H1 (cell line): Measurements from ENCODE around the gene SPATS2. TPM values are rescaled to one million over a fixed set of nuclear protein-coding genes. Genes with fewer than 3 reads are reported as not detected.

ENCODE experiments used
- CTCF ChIA-PET: fragments of 300-600 bp; sonication (Branson Sonifier 250); formaldehyde crosslinking; loops from one replicate; lab custom pipeline; 2021; ENCODE audit not compliant: partially characterized antibody; lab: Charles Lee
- POLR2A ChIA-PET: fragments of 300-600 bp; sonication (Branson Sonifier 250); formaldehyde crosslinking; loops from one replicate; lab custom pipeline; 2021; ENCODE audit warnings: inconsistent platforms; ENCODE audit not compliant: partially characterized antibody; lab: Charles Lee
- DNase-seq, 2 experiments: peaks; one replicate each; pipeline versions ENCODE4 v3.0.0 to v3.0.0-alpha.2; 2010 to 2022; ENCODE audit warnings: low spot score in 2 of 2, low read depth in 1 of 2, mixed read lengths in 1 of 2
- FAIRE-seq: peaks from 2 replicates; lab custom pipeline; 2011; peaks lifted over from hg19 to GRCh38; lab: Jason Lieb, UNC
- H2AFZ ChIP-seq: 2 replicates; pipeline ENCODE4 v1.8.1; 2012; ENCODE audit warnings: low read length, inconsistent platforms
- H2AK5ac ChIP-seq: 2 replicates; pipeline ENCODE4 v1.6.1; 2013; ENCODE audit warnings: low read depth, low read length
- H2BK120ac ChIP-seq: replicated peaks from 2 replicates; pipeline ENCODE3; 2013; ENCODE audit warnings: low read depth, low read length, inconsistent platforms
- H2BK12ac ChIP-seq: 2 replicates; pipeline ENCODE4 v1.6.1; 2013; ENCODE audit warnings: low read depth, low read length
- H2BK15ac ChIP-seq: 2 replicates; pipeline ENCODE4 v1.6.1; 2013; ENCODE audit warnings: low read length
- H2BK20ac ChIP-seq: 2 replicates; pipeline ENCODE4 v1.6.1; 2013; ENCODE audit warnings: low read length
- H2BK5ac ChIP-seq: 2 replicates; pipeline ENCODE4 v1.6.1; 2013; ENCODE audit warnings: low read depth, low read length
- H3K14ac ChIP-seq: 2 replicates; pipeline ENCODE4 v1.6.1; 2013; ENCODE audit warnings: inconsistent platforms; ENCODE audit not compliant: insufficient read length
- H3K18ac ChIP-seq: 2 replicates; pipeline ENCODE4 v1.6.1; 2013; ENCODE audit warnings: low read length; ENCODE audit errors: extremely low read depth
- H3K23ac ChIP-seq: 2 replicates; pipeline ENCODE4 v1.6.1; 2013; ENCODE audit warnings: inconsistent platforms; ENCODE audit not compliant: insufficient read length
- H3K23me2 ChIP-seq: 2 replicates; pipeline ENCODE4 v1.6.1; 2013; ENCODE audit warnings: low read depth, low read length
- H3K27ac ChIP-seq: 2 replicates; pipeline ENCODE4 v1.6.1; 2011; ENCODE audit warnings: low read depth, low read length, inconsistent platforms
- H3K27me3 ChIP-seq, 4 experiments: replicated peaks in 1 of 4; 1 replicate in 1 of 4; 2 replicates in 3 of 4; pipeline versions ENCODE4 v1.6.1 to v1.8.1; 2011 to 2013; ENCODE audit warnings: low read length in 3 of 4, mild to moderate bottlenecking in 3 of 4, inconsistent platforms in 2 of 4, mixed read lengths in 2 of 4, moderate library complexity in 1 of 4; ENCODE audit not compliant: control insufficient read depth in 3 of 4, insufficient read depth in 3 of 4; ENCODE audit errors: extremely low read depth in 1 of 4
- H3K36me3 ChIP-seq, 4 experiments: 2 replicates each; pipeline versions ENCODE4 v1.6.1 to v1.8.1; 2011 to 2013; ENCODE audit warnings: mild to moderate bottlenecking in 4 of 4, low read length in 3 of 4, moderate library complexity in 2 of 4, control low read depth in 1 of 4, inconsistent platforms in 1 of 4; ENCODE audit not compliant: insufficient read depth in 4 of 4, control insufficient read depth in 2 of 4
- H3K4ac ChIP-seq: replicated peaks from 2 replicates; pipeline ENCODE3; 2013; ENCODE audit warnings: low read length, low read depth, mixed read lengths, inconsistent platforms; ENCODE audit not compliant: insufficient read length
- H3K4me1 ChIP-seq, 4 experiments: replicated peaks in 1 of 4; 1 replicate in 1 of 4; 2 replicates in 3 of 4; pipeline versions ENCODE4 v1.6.1 to v1.8.1; 2011 to 2013; ENCODE audit warnings: low read length in 3 of 4, inconsistent platforms in 2 of 4, mixed read lengths in 1 of 4; ENCODE audit not compliant: insufficient read depth in 4 of 4, control insufficient read depth in 3 of 4
- H3K4me2 ChIP-seq, 2 experiments: 2 replicates each; pipeline versions ENCODE4 v1.6.1 to v1.8.1; 2011 to 2013; ENCODE audit warnings: low read depth in 2 of 2, low read length in 2 of 2, control low read depth in 1 of 2, inconsistent platforms in 1 of 2, mild to moderate bottlenecking in 1 of 2; ENCODE audit not compliant: insufficient read depth in 1 of 2
- H3K4me3 ChIP-seq, 4 experiments: fragments of 200-600, 300-600 bp in 1 of 4; sonication (generic), shearing (Covaris generic), sonication (Bioruptor Twin) in 1 of 4; 2 replicates each; pipeline versions ENCODE4 v1.5.1 to v1.8.1; 2011 to 2016; ENCODE audit warnings: low read length in 4 of 4, low read depth in 3 of 4, control low read depth in 2 of 4, inconsistent platforms in 2 of 4, mild to moderate bottlenecking in 2 of 4, mixed read lengths in 1 of 4, moderate library complexity in 1 of 4; ENCODE audit not compliant: insufficient read depth in 2 of 4; ENCODE audit errors: extremely low read depth in 1 of 4
- H3K56ac ChIP-seq: replicated peaks from 2 replicates; pipeline ENCODE3; 2013; ENCODE audit warnings: low read depth, mild to moderate bottlenecking, mixed read lengths, low read length, inconsistent platforms; ENCODE audit not compliant: insufficient read length
- H3K79me1 ChIP-seq: 2 replicates; pipeline ENCODE4 v1.6.1; 2013; ENCODE audit warnings: low read depth, low read length, control low read depth
- H3K79me2 ChIP-seq, 2 experiments: 2 replicates each; pipeline versions ENCODE4 v1.6.1 to v1.8.1; 2012 to 2013; ENCODE audit warnings: low read length in 2 of 2, mild to moderate bottlenecking in 2 of 2, inconsistent platforms in 1 of 2; ENCODE audit not compliant: insufficient read depth in 2 of 2, control insufficient read depth in 1 of 2
- H3K9ac ChIP-seq, 4 experiments: replicated peaks in 1 of 4; 1 replicate in 1 of 4; 2 replicates in 3 of 4; pipeline versions ENCODE4 v1.6.1 to v1.8.1; 2011 to 2013; ENCODE audit warnings: low read depth in 3 of 4, low read length in 3 of 4, control low read depth in 2 of 4, mild to moderate bottlenecking in 2 of 4, moderate library complexity in 2 of 4, inconsistent platforms in 1 of 4; ENCODE audit errors: extremely low read depth in 1 of 4
- H3K9me3 ChIP-seq, 2 experiments: 2 replicates each; pipeline versions ENCODE4 v1.6.1 to v1.8.1; 2012 to 2013; ENCODE audit warnings: mild to moderate bottlenecking in 2 of 2, moderate library complexity in 2 of 2, control low read depth in 1 of 2, inconsistent platforms in 1 of 2, low read depth in 1 of 2, low read length in 1 of 2, mixed read lengths in 1 of 2; ENCODE audit not compliant: insufficient read depth in 2 of 2
- H4K20me1 ChIP-seq, 2 experiments: replicated peaks in 1 of 2; 2 replicates each; pipeline versions ENCODE3 to v1.8.1; 2011 to 2013; ENCODE audit warnings: inconsistent platforms in 2 of 2, low read length in 2 of 2, mild to moderate bottlenecking in 1 of 2; ENCODE audit not compliant: insufficient read depth in 2 of 2, control insufficient read depth in 1 of 2
- H4K5ac ChIP-seq: 2 replicates; pipeline ENCODE4 v1.6.1; 2013; ENCODE audit warnings: low read length, low read depth, mixed read lengths, inconsistent platforms; ENCODE audit not compliant: insufficient read length
- H4K8ac ChIP-seq: 2 replicates; pipeline ENCODE4 v1.8.0; 2013; ENCODE audit warnings: mild to moderate bottlenecking, moderate library complexity, low read length, inconsistent platforms; ENCODE audit not compliant: insufficient read depth; ENCODE audit errors: extremely low read depth
- H4K91ac ChIP-seq: replicated peaks from 2 replicates; pipeline ENCODE3; 2013; ENCODE audit warnings: low read length, mixed read lengths, inconsistent platforms; ENCODE audit not compliant: insufficient read length
- CHD2 ChIP-seq: IDR thresholded peaks from 2 replicates; pipeline ENCODE4 v1.6.1; 2012; ENCODE audit warnings: low read length, improper control_type of control experiment
- EGR1 ChIP-seq: IDR thresholded peaks from 2 replicates; pipeline ENCODE4 v1.6.1; 2011; ENCODE audit warnings: low read depth, low read length, borderline replicate concordance
- GABPA ChIP-seq: IDR thresholded peaks from 2 replicates; pipeline ENCODE4 v1.6.1; 2011; ENCODE audit warnings: mild to moderate bottlenecking, low read length, moderate library complexity, borderline replicate concordance; ENCODE audit not compliant: insufficient read depth
- HDAC2 ChIP-seq, 2 experiments: fragments of 300-600 bp in 1 of 2; sonication (generic) in 1 of 2; IDR thresholded peaks; 2 replicates each; pipeline ENCODE4 v1.6.1; 2011 to 2012; ENCODE audit warnings: low read depth in 2 of 2, low read length in 2 of 2, mild to moderate bottlenecking in 2 of 2, moderate library complexity in 2 of 2, borderline replicate concordance in 1 of 2, inconsistent platforms in 1 of 2
- KDM4A ChIP-seq: IDR thresholded peaks from one replicate; pipeline ENCODE4 v1.7.1; 2012; ENCODE audit warnings: low read depth, mild to moderate bottlenecking, moderate library complexity, low read length, inconsistent platforms; ENCODE audit not compliant: severe bottlenecking
- POLR2AphosphoS5 ChIP-seq: IDR thresholded peaks from 2 replicates; pipeline ENCODE4 v1.6.1; 2011; ENCODE audit warnings: low read depth, low read length
- RXRA ChIP-seq: IDR thresholded peaks from 2 replicates; pipeline ENCODE4 v1.6.1; 2011; ENCODE audit warnings: low read depth, mild to moderate bottlenecking, low read length, moderate library complexity; ENCODE audit not compliant: insufficient read depth
- SIX5 ChIP-seq: IDR thresholded peaks from 2 replicates; pipeline ENCODE4 v1.6.1; 2011; ENCODE audit warnings: mild to moderate bottlenecking, low read depth, low read length
- polyA plus RNA-seq, 7 experiments: library from polyadenylated mRNA; depleted of rRNA in 3 of 7; stranded (reverse) in 5 of 7; unstranded in 2 of 7; fragments of >200 nt in 5 of 7; fragments of 200-250 nt in 2 of 7; gene quantifications; 1 replicate in 5 of 7; 2 replicates in 1 of 7; 4 replicates in 1 of 7; pipeline versions ENCODE4 v1.2.1 to v1.2.3, GENCODE V29; 2011 to 2013; ENCODE audit warnings: missing spikeins in 2 of 7, mixed read lengths in 2 of 7
- total RNA-seq: library from RNA; stranded (reverse); fragmentation: NEBNext Ultra II Directional; extraction: Animal tissue kit (Norgen Biotek cat#: 25700); gene quantifications from 2 replicates; pipeline ENCODE4 v1.2.1, GENCODE V29; 2021
- TF ChIP-seq, protein P1 (sequence below): IDR thresholded peaks from 2 replicates; pipeline ENCODE4 v1.6.1; 2011; ENCODE audit warnings: low read length, improper control_type of control experiment
- TF ChIP-seq, protein P2 (sequence below): IDR thresholded peaks from 2 replicates; pipeline ENCODE4 v1.6.1; 2012; ENCODE audit warnings: inconsistent platforms
- TF ChIP-seq, protein P3 (sequence below): IDR thresholded peaks from 2 replicates; pipeline ENCODE4 v1.6.1; 2012; ENCODE audit warnings: low read length, inconsistent platforms

SPATS2 gene
- total and polyA plus RNA-seq, 2 of the 8 experiments (the other 6 are each of a cell fraction or from before 2014, with no cell fraction given) = 19.2 to 24.5 TPM

DNA sequence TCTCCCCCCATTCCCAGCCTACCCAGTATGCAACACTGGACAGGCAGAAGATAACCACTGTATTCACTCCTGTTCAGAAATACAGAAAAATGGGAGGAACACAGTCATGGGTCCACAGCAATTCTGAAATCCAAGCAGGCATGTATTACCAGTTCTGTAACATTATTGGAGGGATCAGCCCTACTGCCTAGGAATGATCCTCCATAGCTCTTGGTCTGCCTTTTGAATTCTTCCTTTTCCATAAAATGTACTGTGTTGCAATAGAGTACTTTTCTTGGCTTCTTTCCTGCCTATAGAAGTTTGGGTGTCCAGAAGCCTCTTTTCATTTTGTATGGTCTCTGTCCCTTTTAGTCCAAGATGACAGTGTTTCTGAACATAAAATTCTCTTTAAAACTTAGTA, 46.5 kb downstream of the SPATS2 start:
- Histone ChIP-seq H3K79me1 (no peaks in the 10 kb centered on the region), H3K4me1 (peaks cover 0 to under 1% (median 0%) of the 10 kb centered on the region in 4 experiments; a peak in 1 of 7 replicates)
- POLR2A ChIA-PET = no interaction called here
- TF ChIP-seq KDM4A (no peak), GABPA (no peak), HDAC2 (IDR thresholded peaks at IDR 0.05; ENCODE audit: borderline replicate concordance in 1 of 2, low read depth in 2 of 2, low read length in 2 of 2) (no peak), CHD2 (no peak), SIX5 (no peak), EGR1 (no peak), POLR2AphosphoS5 (no peak), RXRA (no peak)
- TF ChIP-seq, protein P1, sequence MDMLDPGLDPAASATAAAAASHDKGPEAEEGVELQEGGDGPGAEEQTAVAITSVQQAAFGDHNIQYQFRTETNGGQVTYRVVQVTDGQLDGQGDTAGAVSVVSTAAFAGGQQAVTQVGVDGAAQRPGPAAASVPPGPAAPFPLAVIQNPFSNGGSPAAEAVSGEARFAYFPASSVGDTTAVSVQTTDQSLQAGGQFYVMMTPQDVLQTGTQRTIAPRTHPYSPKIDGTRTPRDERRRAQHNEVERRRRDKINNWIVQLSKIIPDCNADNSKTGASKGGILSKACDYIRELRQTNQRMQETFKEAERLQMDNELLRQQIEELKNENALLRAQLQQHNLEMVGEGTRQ = no peak
- TF ChIP-seq, protein P2, sequence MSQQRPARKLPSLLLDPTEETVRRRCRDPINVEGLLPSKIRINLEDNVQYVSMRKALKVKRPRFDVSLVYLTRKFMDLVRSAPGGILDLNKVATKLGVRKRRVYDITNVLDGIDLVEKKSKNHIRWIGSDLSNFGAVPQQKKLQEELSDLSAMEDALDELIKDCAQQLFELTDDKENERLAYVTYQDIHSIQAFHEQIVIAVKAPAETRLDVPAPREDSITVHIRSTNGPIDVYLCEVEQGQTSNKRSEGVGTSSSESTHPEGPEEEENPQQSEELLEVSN = no peak
- TF ChIP-seq, protein P3, sequence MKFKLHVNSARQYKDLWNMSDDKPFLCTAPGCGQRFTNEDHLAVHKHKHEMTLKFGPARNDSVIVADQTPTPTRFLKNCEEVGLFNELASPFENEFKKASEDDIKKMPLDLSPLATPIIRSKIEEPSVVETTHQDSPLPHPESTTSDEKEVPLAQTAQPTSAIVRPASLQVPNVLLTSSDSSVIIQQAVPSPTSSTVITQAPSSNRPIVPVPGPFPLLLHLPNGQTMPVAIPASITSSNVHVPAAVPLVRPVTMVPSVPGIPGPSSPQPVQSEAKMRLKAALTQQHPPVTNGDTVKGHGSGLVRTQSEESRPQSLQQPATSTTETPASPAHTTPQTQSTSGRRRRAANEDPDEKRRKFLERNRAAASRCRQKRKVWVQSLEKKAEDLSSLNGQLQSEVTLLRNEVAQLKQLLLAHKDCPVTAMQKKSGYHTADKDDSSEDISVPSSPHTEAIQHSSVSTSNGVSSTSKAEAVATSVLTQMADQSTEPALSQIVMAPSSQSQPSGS = no peak

More for the DNA sequence above, 46.5 kb downstream of the SPATS2 start:
- no peak overlapping the region for H2BK20ac ChIP-seq
- H2BK120ac ChIP-seq = no peak overlapping the region
- H3K9ac ChIP-seq = no peak overlapping the region
- H3K18ac ChIP-seq = no peak overlapping the region
- H4K91ac ChIP-seq = no peak overlapping the region
- H3K4me2 ChIP-seq = no peak overlapping the region
- FAIRE-seq = no peak
- H3K56ac ChIP-seq = no peak overlapping the region
- H2BK12ac ChIP-seq = no peak overlapping the region
- no peak overlapping the region for H4K5ac ChIP-seq
- no peaks in the 10 kb centered on the region for H3K27me3 ChIP-seq
- H3K79me2 ChIP-seq = 0 out of 4 replicates have a peak, but pooled peaks cover 0 to 3% of the 10 kb centered on the region in 2 experiments
- no peak overlapping the region for H3K27ac ChIP-seq
- H3K23me2 ChIP-seq = no peaks in the 10 kb centered on the region
- no peak overlapping the region for H2AK5ac ChIP-seq
- H2AFZ ChIP-seq = no peak overlapping the region
- no peak overlapping the region for H4K8ac ChIP-seq
- H2BK15ac ChIP-seq = no peak overlapping the region
- CTCF ChIA-PET = interaction anchor here (0.7 to 2.1 kb wide), 2 partner anchors 11 to 25 kb away, joined by 3 to 5 read pairs; no protein-coding TSS in a partner anchor
- no peak overlapping the region for H2BK5ac ChIP-seq
- no peak overlapping the region for H3K4ac ChIP-seq
- no peaks in the 10 kb centered on the region for H4K20me1 ChIP-seq
- H3K36me3 ChIP-seq = no peaks in the 10 kb centered on the region
- no peak overlapping the region for H3K4me3 ChIP-seq
- DNase-seq = no peak
- no peaks in the 10 kb centered on the region for H3K9me3 ChIP-seq
- no peak overlapping the region for H3K14ac ChIP-seq
- H3K23ac ChIP-seq = no peak overlapping the region
